Ovary (tissue), 9 donors: ENCODE measurements around the gene NEURL3. TPM values are rescaled to one million over a fixed set of nuclear protein-coding genes. Genes with fewer than 3 reads are reported as not detected.

Experiments
- DNase-seq, 5 donors: peaks; one replicate each; pipeline ENCODE4 v3.0.0-alpha.2; 2019 to 2020
- H3K27ac ChIP-seq, 2 donors: fragments of 200-600 bp; one replicate each; pipeline versions ENCODE4 v1.5.1 to v1.8.0; 2019 to 2022
- H3K27me3 ChIP-seq: fragments of 200-600 bp; one replicate; pipeline ENCODE4 v1.8.0; 2022
- H3K36me3 ChIP-seq: fragments of 200-600 bp; sonication (generic); one replicate; pipeline ENCODE4 v1.5.1; 2019
- H3K4me1 ChIP-seq: one replicate; pipeline ENCODE4 v1.8.1; 2013; ENCODE audit warnings: mild to moderate bottlenecking, moderate library complexity; ENCODE audit not compliant: insufficient read depth
- H3K4me3 ChIP-seq: fragments of 200-600 bp; sonication (generic); one replicate; pipeline ENCODE4 v1.5.1; 2017
- H3K9me3 ChIP-seq, 2 donors: fragments of 200-600 bp in 1 of 2; sonication (generic) in 1 of 2; one replicate each; pipeline versions ENCODE4 v1.5.1 to v1.8.1; 2013 to 2019; ENCODE audit warnings: mild to moderate bottlenecking in 1 of 2, moderate library complexity in 1 of 2
- EP300 ChIP-seq: sonication (generic); formaldehyde crosslinking; IDR thresholded peaks from one replicate; pipeline ENCODE4 v1.6.1; 2017; ENCODE audit warnings: antibody characterized with exemption
- POLR2A ChIP-seq: fragments of 450-650 bp; IDR thresholded peaks from one replicate; pipeline ENCODE4 v1.6.1; 2017; ENCODE audit warnings: antibody characterized with exemption, mild to moderate bottlenecking, moderate library complexity
- WGBS, 3 donors: extraction: QIAGEN DNeasy Blood & Tissue Kit in 1 of 3; methylation state at CpG; one replicate each; pipeline versions ENCODE4 v1.1.5 to v1.1.7; 2013 to 2017; 5-methylcytosine and 5-hydroxymethylcytosine counted together
- intact Hi-C, 4 donors: fragments of 100-400 bp; cut with DNase I; formaldehyde crosslinking; loops; one replicate each; pipeline versions ENCODE4 v1.11.0 to v1.15.1; 2022 to 2023
- polyA plus RNA-seq, 2 donors: library from polyadenylated mRNA; stranded (reverse); fragments of 200-250 nt in 1 of 2; fragments of 350-450 nt in 1 of 2; fragmentation: Illumina TruSeq in 1 of 2; extraction: RNeasy Lipid Tissue Mini Kit (QIAGEN cat#74804) in 1 of 2; gene quantifications; one replicate each; pipeline ENCODE4 v1.2.3, GENCODE V29; 2013 to 2014
- total RNA-seq, 7 donors: library from RNA; depleted of rRNA in 2 of 7; stranded (reverse); fragments of >200 nt in 2 of 7; fragmentation: NEBNext Ultra II Directional in 3 of 7; extraction: Animal tissue kit (Norgen Biotek cat#: 25700) in 3 of 7; gene quantifications; one replicate each; pipeline versions ENCODE4 v1.1.0 to v1.2.4, GENCODE V29; 2016 to 2023
- TF ChIP-seq, protein P1 (sequence below), 3 donors: fragments of 450-650 bp in 2 of 3; fragments of 200-600 bp in 1 of 3; IDR thresholded peaks; one replicate each; pipeline versions ENCODE4 v1.5.1 to v1.8.0; 2016 to 2022; ENCODE audit warnings: antibody characterized with exemption in 3 of 3, mild to moderate bottlenecking in 1 of 3
- donor health status: DM: no; HTN: no; CAD: no; lungs with moderate emphysema.
- donor health status: DM: no; HTN: no; CAD: no.
- donor health status: Bipolar disorder and iron deficiency.
- donor health status: DM: yes; HTN: yes; CAD: no.
- donor health status: DM: no; HTN: no; CAD: no.
- donor health status: DM: yes; HTN: yes; CAD: no.

The NEURL3 gene
- total and polyA plus RNA-seq, 9 donors, result 0.06 TPM; not detected in 8

GRCh38 chr2:96549967-96550786 lies 45.0 kb upstream of the NEURL3 start:
- intact Hi-C loops, result loop anchor here in 2 of 4 donors (5.0 to 10.0 kb wide), 3 partner anchors 143 to 415 kb away; partner anchors contain the start of gene CNNM4 (in 1 of the 2)
- no peaks in the 10 kb centered on the region for H3K36me3 ChIP-seq
- no peaks in the 10 kb centered on the region for H3K9me3 ChIP-seq
- H3K27ac ChIP-seq, result no peak overlapping the region
- H3K4me1 ChIP-seq, result peaks cover 4% of the 10 kb centered on the region
- H3K27me3 ChIP-seq, result no peaks in the 10 kb centered on the region
- WGBS, 3 donors, result 76 to 84% (median 77%) methylated on average over 51 to 61 of the region's 61 CpGs
- H3K4me3 ChIP-seq, result no peak overlapping the region
- TF ChIP-seq POLR2A (no peak), EP300 (no peak)
- TF ChIP-seq, protein P1, sequence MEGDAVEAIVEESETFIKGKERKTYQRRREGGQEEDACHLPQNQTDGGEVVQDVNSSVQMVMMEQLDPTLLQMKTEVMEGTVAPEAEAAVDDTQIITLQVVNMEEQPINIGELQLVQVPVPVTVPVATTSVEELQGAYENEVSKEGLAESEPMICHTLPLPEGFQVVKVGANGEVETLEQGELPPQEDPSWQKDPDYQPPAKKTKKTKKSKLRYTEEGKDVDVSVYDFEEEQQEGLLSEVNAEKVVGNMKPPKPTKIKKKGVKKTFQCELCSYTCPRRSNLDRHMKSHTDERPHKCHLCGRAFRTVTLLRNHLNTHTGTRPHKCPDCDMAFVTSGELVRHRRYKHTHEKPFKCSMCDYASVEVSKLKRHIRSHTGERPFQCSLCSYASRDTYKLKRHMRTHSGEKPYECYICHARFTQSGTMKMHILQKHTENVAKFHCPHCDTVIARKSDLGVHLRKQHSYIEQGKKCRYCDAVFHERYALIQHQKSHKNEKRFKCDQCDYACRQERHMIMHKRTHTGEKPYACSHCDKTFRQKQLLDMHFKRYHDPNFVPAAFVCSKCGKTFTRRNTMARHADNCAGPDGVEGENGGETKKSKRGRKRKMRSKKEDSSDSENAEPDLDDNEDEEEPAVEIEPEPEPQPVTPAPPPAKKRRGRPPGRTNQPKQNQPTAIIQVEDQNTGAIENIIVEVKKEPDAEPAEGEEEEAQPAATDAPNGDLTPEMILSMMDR (IDR thresholded peaks at IDR 0.05), result no peak
- DNase-seq, result peak in 1 of 5 donors; percentile 17

- H3K27me3 ChIP-seq, result no peaks in the 10 kb centered on the region
- peaks cover 3% of the 10 kb centered on the region for H3K4me1 ChIP-seq
- DNase-seq, result peak in 1 of 5 donors; percentile 22
- no peaks in the 10 kb centered on the region for H3K36me3 ChIP-seq
- no peaks in the 10 kb centered on the region for H3K9me3 ChIP-seq
- no peak for TF ChIP-seq EP300
- TF ChIP-seq, protein P1 (IDR thresholded peaks at IDR 0.05), result no peak
- TF ChIP-seq POLR2A, result no peak
- no peak overlapping the region for H3K27ac ChIP-seq
- H3K4me3 ChIP-seq, result no peak overlapping the region
- intact Hi-C loops, result loop anchor here in 1 of 4 donors (10.0 kb wide), 1 partner anchor 215 kb away; the partner anchor contains the start of gene CNNM4
- WGBS, 3 donors, result 78 to 88% (median 82%) methylated on average over 4 of the region's 4 CpGs
Measured at GRCh38 chr2:96549466-96549785, 44.3 kb upstream of the NEURL3 start.

GRCh38 chr2:96548558-96549465 lies 43.7 kb upstream of the NEURL3 start:
- Histone ChIP-seq H3K4me1 (no peaks in the 10 kb centered on the region), H3K36me3 (no peaks in the 10 kb centered on the region), H3K4me3 (no peak overlapping the region), H3K9me3 (no peaks in the 10 kb centered on the region), H3K27ac (no peak overlapping the region), H3K27me3 (no peaks in the 10 kb centered on the region)
- TF ChIP-seq EP300 (no peak), POLR2A (no peak)
- TF ChIP-seq, protein P1 (IDR thresholded peaks at IDR 0.05), result no peak
- intact Hi-C loops, result loop anchor here in 1 of 4 donors (10.0 kb wide), 1 partner anchor 216 kb away; the partner anchor contains the start of gene CNNM4
- peak in 1 of 5 donors; percentile 11 for DNase-seq
- 77 to 82% (median 78%) methylated on average over 23 to 24 of the region's 24 CpGs for WGBS, 3 donors

DNA sequence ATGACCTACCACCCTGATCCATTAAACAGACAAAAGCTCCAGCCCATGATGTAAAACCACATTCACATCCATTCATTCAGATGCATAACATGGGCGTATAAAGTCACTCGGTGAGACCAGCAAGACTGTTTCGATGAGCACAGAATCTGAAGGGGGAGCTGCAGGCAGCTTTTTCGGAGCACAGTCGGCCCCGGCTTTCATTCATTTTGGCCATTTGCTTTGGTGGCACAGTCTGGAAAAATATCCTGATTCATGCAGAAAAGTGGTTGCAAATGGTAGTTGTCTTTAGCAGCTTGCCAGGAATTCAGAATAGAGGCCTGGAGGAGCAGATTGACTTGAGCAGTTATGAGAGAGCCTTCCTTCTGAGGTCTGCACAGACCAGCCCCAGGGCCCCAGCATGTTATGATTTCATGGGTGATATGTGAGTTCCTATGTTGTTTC lies 42.6 kb upstream of the NEURL3 start:
- Histone ChIP-seq H3K27me3 (no peaks in the 10 kb centered on the region), H3K36me3 (no peaks in the 10 kb centered on the region), H3K9me3 (no peaks in the 10 kb centered on the region), H3K27ac (no peak overlapping the region), H3K4me3 (no peak overlapping the region), H3K4me1 (no peaks in the 10 kb centered on the region)
- WGBS, 3 donors, result 57 to 77% (median 69%) methylated on average over 6 of the region's 6 CpGs
- intact Hi-C loops, result loop anchor here in 1 of 4 donors (10.0 kb wide), 1 partner anchor 217 kb away; the partner anchor contains the start of gene CNNM4
- TF ChIP-seq, protein P1 (IDR thresholded peaks at IDR 0.05), result no peak
- TF ChIP-seq EP300, result no peak
- no peak for TF ChIP-seq POLR2A
- DNase-seq, result no peak
